AML-193 (cell line): ENCODE data around the gene ATP6V1A.
"Not testable (repeated sequence)": the region's sequence is repeated elsewhere in the genome, so short reads cannot be mapped to it uniquely, and the experiment has no call there.

ENCODE experiments used
- DNase-seq, 2 experiments: peaks; one replicate each; lab custom pipeline; 2025; lab: John Stamatoyannopoulos, UW

Gene ATP6V1A

DNA sequence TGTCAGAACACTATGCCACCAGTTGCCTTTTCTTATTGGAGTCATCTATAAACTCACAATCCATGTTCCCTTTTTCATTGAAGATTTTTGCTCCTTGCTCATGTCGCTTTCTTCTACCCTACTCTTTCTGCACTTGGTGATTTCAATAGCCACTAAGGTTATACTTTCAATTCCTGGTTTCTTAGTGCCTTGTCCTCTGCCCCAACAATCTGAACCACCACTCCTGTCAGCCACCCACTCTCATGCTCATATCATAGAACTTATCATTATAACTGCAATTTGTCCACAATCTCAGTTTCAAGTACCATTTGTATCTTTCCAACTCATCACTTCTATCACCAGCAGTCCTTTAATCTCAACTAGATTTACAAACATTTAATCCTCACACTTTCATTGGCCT, 81.8 kb downstream of the ATP6V1A start:
- DNase-seq: no peak

- DNase-seq: no peak
These were observed 82.9 kb downstream of the ATP6V1A start for GRCh38 chr3:113829576-113830354.

DNA sequence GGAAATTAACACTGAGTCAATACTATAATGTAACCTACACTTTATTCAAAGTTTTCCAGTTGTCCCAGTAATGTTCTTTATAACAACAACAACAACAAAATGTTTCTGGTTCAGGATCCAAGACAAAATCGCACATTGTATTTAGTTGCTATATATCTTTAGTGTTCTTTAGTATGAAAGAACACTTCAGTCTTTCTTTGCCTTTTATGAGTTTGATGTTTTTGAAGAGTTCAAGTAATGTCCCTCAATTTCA, 84.2 kb downstream of the ATP6V1A start:
- DNase-seq: no peak

- no peak for DNase-seq
These were observed 85.8 kb downstream of the ATP6V1A start for GRCh38 chr3:113832477-113833164.

DNA sequence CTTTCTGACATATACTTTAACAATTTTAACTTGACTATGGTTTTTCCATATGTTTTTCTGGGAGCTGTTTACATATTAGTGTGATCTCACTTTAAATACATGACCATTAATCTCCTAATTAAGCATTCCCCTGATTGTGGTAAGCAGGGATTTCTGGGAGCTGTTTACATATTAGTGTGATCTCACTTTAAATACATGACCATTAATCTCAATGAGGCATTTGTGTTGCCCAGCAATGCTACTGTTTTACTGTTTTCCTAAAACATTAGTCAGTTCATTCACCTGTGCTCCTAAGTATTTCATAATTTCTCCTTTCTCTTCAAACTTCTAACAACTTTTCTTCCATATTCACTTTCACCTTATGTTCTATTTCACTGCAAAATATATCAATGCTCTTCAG, 88.1 kb downstream of the ATP6V1A start:
- DNase-seq: no peak

- peak; percentile 92 to 93 for DNase-seq
These were observed 91.9 kb downstream of the ATP6V1A start, which contains the start of gene GRAMD1C for GRCh38 chr3:113838631-113839209. GRAMD1C (plus strand) TSS chr3:113838788; CDS start chr3:113838910, 122 bp downstream.

DNA sequence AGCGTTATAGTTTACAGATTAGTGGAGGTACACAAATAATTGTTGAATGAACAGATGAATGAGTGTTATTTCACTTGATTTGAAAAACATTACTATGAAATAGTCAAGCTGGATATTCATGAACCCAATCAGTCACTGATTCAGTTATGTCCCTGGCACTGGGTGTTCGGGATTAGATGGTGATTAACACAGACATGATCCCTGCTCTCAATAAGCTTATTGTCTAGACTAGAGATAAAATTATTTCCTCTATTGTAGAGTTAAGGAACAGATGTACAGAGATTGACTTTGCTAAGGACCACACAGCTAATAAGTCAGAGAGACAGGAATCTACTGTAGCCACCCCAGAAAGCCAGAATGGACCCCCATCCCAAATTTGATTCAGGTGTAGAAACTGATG, 92.7 kb downstream of the ATP6V1A start:
- no peak for DNase-seq

DNA sequence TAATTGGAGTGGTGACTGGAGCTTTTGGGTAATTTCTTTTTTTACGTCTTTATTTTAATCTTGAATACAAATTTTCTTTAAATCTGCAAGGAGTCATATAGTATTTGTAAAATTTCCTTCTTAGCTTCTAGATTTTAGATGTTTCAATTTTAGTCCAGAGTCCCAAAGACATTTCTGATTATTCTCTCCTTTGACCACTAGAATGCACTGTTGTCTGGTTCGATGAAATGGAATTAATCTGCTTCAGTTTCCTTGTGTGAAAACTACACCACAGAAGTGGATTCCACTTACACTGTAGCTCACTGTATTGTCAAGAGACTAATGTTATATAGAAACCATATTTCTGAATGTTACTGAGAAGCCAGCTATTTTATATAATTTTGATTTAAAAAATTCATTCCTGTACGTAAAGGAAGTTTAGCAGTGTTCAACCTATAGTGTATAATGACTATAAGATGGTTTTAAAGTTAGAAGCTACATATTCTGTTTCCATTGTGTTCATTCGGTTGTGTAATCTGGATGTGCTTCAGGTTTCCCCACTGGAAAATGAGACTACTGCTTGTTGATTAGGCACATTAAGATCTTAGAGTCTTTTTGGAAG, 97.9 kb downstream of the ATP6V1A start:
- peak; percentile 75 to 79 for DNase-seq

- DNase-seq: no peak
These were observed 100.4 kb downstream of the ATP6V1A start for GRCh38 chr3:113847247-113847646.

DNA sequence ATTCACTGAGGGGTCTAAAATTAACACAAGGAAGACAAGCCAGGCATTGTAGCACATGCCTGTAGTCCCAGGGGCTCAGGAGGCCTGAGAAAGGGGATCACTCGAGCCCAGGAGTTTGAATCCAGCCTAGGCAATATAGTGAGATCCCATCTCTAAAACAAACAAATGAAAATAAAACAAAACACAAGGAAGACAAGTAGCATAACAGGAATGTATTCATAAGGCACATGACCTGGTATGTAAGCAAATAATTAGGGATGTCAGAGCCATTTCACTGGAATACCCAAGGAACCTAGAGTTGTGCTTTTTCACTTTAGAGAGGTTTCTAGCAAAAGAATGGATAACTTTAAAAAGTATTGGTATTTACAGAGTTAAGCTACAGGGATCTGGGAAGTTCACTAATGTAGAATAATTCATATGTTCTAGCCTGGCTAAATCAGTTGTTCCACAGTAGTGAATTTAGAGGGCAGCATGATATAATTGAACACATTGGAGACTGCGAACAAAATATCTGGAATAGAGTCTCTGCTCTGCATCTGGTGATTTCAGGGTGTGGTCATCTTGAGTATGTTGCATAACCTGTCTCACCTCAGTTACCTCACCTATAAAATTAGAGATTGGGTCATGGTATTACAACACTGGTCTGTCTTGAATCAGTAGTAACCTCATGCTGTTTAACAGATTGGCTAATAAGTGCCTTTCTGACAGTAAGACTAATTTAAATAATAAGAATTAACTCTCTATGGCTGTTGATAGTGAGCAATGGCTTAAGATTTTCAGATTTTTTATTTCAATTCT, 101.0 kb downstream of the ATP6V1A start:
- no peak for DNase-seq

DNA sequence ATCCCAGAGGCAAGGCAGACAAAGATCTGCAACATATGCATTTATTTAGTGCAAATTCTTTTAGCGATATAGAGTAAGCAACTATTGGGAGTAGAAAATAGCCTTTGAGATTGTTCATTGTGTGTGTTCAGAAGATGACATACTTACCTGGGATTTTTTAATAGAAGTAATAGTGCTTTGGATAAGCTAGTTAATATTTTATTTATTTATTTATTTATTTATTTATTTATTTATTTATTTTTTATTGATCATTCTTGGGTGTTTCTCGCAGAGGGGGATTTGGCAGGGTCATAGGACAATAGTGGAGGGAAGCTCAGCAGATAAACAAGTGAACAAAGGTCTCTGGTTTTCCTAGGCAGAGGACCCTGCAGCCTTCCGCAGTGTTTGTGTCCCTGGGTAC, 102.2 kb downstream of the ATP6V1A start:
- DNase-seq: not testable (repeated sequence)

GRCh38 chr3:113849841-113850240, 103.0 kb downstream of the ATP6V1A start:
- not testable (repeated sequence) for DNase-seq

DNA sequence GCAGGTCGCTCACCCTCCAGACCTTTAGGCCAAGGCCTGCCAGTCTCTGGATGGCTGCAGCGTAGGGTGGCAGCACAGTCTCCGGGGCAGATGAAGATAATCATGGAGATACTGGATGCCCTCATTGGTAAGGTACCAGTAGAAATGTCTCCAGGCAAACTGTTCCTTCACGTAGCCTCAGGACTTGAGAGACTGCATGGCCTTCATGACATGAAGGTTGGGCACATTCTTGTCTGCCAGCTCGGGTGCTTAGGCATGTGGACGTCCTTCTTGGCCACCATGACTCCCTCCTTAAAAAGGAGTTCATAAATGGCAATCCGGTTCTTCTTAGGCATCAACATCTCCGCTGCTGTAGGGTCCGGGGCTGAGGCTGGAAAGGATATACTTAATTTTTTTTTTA, 103.6 kb downstream of the ATP6V1A start:
- DNase-seq: not testable (repeated sequence)

GRCh38 chr3:113852506-113852905, 105.7 kb downstream of the ATP6V1A start:
- no peak for DNase-seq
